Neural progenitor cell (in vitro differentiated cells): ENCODE results near the gene PLA2G2A. TPM values are rescaled to one million over a fixed set of nuclear protein-coding genes. Genes with fewer than 3 reads are reported as not detected.
A peak's percentile ranks its signal among the peaks of the same experiment; 100 is the strongest.

Experiments
- DNase-seq: peaks from one replicate; pipeline ENCODE4 v3.0.0-alpha.2; 2016; ENCODE audit warnings: low spot score
- H2AFZ ChIP-seq: fragments of 200-600 bp; sonication (generic); replicated peaks from 2 replicates; pipeline ENCODE4 v1.6.1; 2016; ENCODE audit warnings: antibody characterized with exemption
- H3F3A ChIP-seq: fragments of 200-600 bp; sonication (generic); 2 replicates; pipeline ENCODE4 v1.6.1; 2016; ENCODE audit warnings: antibody characterized with exemption, low read depth
- H3K27ac ChIP-seq: fragments of 200-600 bp; sonication (generic); 2 replicates; pipeline ENCODE4 v1.5.1; 2016; ENCODE audit warnings: mild to moderate bottlenecking
- H3K27me3 ChIP-seq: fragments of 200-600 bp; sonication (generic); 2 replicates; pipeline ENCODE4 v1.6.1; 2016; ENCODE audit warnings: mild to moderate bottlenecking, moderate library complexity
- H3K36me3 ChIP-seq: fragments of 200-600 bp; sonication (generic); 2 replicates; pipeline ENCODE4 v1.5.1; 2016
- H3K4me1 ChIP-seq: fragments of 200-600 bp; sonication (generic); 2 replicates; pipeline ENCODE4 v1.6.1; 2016; ENCODE audit warnings: mixed run types
- H3K4me2 ChIP-seq: fragments of 200-600 bp; sonication (generic); 2 replicates; pipeline ENCODE4 v1.6.1; 2016
- H3K4me3 ChIP-seq: fragments of 200-600 bp; sonication (generic); 2 replicates; pipeline ENCODE4 v1.5.1; 2016
- H3K79me2 ChIP-seq: fragments of 200-600 bp; sonication (generic); 2 replicates; pipeline ENCODE4 v1.6.1; 2016; ENCODE audit warnings: low read depth
- H3K9ac ChIP-seq: fragments of 200-600 bp; sonication (generic); 2 replicates; pipeline ENCODE4 v1.6.1; 2016
- H3K9me3 ChIP-seq: fragments of 200-600 bp; sonication (generic); 2 replicates; pipeline ENCODE4 v1.5.1; 2016; ENCODE audit warnings: low read depth
- H4K20me1 ChIP-seq: fragments of 200-600 bp; sonication (generic); 2 replicates; pipeline ENCODE4 v1.6.1; 2016; ENCODE audit warnings: low read depth
- H3K27ac Mint-ChIP-seq: 3 replicates; pipeline ENCODE4 v1.8.0; 2021; ENCODE audit warnings: mixed read lengths
- H3K27me3 Mint-ChIP-seq: 2 replicates; pipeline ENCODE4 v1.8.0; 2022; ENCODE audit warnings: low read depth, mild to moderate bottlenecking, inconsistent platforms, moderate library complexity, mixed read lengths; ENCODE audit not compliant: insufficient read depth
- H3K36me3 Mint-ChIP-seq: 3 replicates; pipeline ENCODE4 v1.8.0; 2021; ENCODE audit warnings: mixed read lengths
- H3K4me1 Mint-ChIP-seq: 3 replicates; pipeline ENCODE4 v1.8.0; 2021; ENCODE audit warnings: mixed read lengths
- H3K4me3 Mint-ChIP-seq: 3 replicates; pipeline ENCODE4 v1.8.0; 2021; ENCODE audit warnings: mild to moderate bottlenecking, moderate library complexity, mixed read lengths
- H3K9me3 Mint-ChIP-seq: 3 replicates; pipeline ENCODE4 v1.8.0; 2020; ENCODE audit warnings: mixed read lengths
- CTCF ChIP-seq: fragments of 200-600 bp; sonication (generic); IDR thresholded peaks from 2 replicates; pipeline ENCODE4 v1.5.1; 2017; ENCODE audit warnings: antibody characterized with exemption, mild to moderate bottlenecking
- EZH2 ChIP-seq: fragments of 200-600 bp; sonication (generic); IDR thresholded peaks from 2 replicates; pipeline ENCODE4 v1.6.1; 2017; ENCODE audit warnings: antibody characterized with exemption, mild to moderate bottlenecking, moderate library complexity
- EZH2phosphoT487 ChIP-seq: fragments of 200-600 bp; sonication (generic); IDR thresholded peaks from 2 replicates; pipeline ENCODE4 v1.6.1; 2017; ENCODE audit warnings: antibody characterized with exemption
- total RNA-seq: library from RNA; depleted of rRNA; stranded (reverse); fragments of >200 nt; gene quantifications from 2 replicates; pipeline ENCODE4 v1.2.3, GENCODE V29; 2015; ENCODE audit warnings: low replicate concordance

Gene PLA2G2A
- total RNA-seq, 1 donor from 2014 or later, result not detected

- H3K9ac ChIP-seq, result no peak overlapping the region
These were observed 38.8 kb downstream of the PLA2G2A start for GRCh38 chr1:19940486-19941205.

GRCh38 chr1:19938472-19938871, 40.9 kb downstream of the PLA2G2A start:
- DNase-seq, result no peak
- no peak overlapping the region for H3K9ac ChIP-seq

More at GRCh38 chr1:19940486-19941205, 38.8 kb downstream of the PLA2G2A start:
- Histone ChIP-seq H3K9me3 (no peaks in the 10 kb centered on the region), H3F3A (no peaks in the 10 kb centered on the region), H3K4me1 (no peaks in the 10 kb centered on the region), H3K27me3 (no peaks in the 10 kb centered on the region), H2AFZ (no peak overlapping the region), H3K4me3 (no peak overlapping the region), H3K4me2 (no peak overlapping the region), H3K27ac (no peak overlapping the region), H4K20me1 (no peaks in the 10 kb centered on the region), H3K36me3 (no peaks in the 10 kb centered on the region), H3K79me2 (no peaks in the 10 kb centered on the region)
- H3K4me1 Mint-ChIP-seq, result peaks cover 5% of the 10 kb centered on the region
- H3K27me3 Mint-ChIP-seq, result peaks cover 9% of the 10 kb centered on the region
- no peak for DNase-seq
- peaks cover 5% of the 10 kb centered on the region for H3K9me3 Mint-ChIP-seq
- TF ChIP-seq EZH2phosphoT487, result no peak
- no peak for TF ChIP-seq EZH2
- TF ChIP-seq CTCF, result no peak
- no peaks in the 10 kb centered on the region for H3K36me3 Mint-ChIP-seq
- no peak overlapping the region for H3K27ac Mint-ChIP-seq
- no peak overlapping the region for H3K4me3 Mint-ChIP-seq

GRCh38 chr1:19936061-19936750, 43.2 kb downstream of the PLA2G2A start:
- H3K27ac Mint-ChIP-seq, result no peak overlapping the region
- TF ChIP-seq CTCF, result no peak
- TF ChIP-seq EZH2phosphoT487, result no peak
- TF ChIP-seq EZH2, result no peak
- H3K9me3 ChIP-seq, result no peaks in the 10 kb centered on the region

More at GRCh38 chr1:19938472-19938871, 40.9 kb downstream of the PLA2G2A start:
- Mint-ChIP-seq H3K27ac (no peak overlapping the region), H3K4me3 (no peak overlapping the region), H3K36me3 (no peaks in the 10 kb centered on the region), H3K9me3 (peaks cover 3% of the 10 kb centered on the region), H3K27me3 (peaks cover 7% of the 10 kb centered on the region), H3K4me1 (peaks cover 5% of the 10 kb centered on the region)
- Histone ChIP-seq H3K36me3 (no peaks in the 10 kb centered on the region), H2AFZ (peak overlapping the region; percentile 42), H3K9me3 (no peaks in the 10 kb centered on the region), H4K20me1 (no peaks in the 10 kb centered on the region), H3K27me3 (no peaks in the 10 kb centered on the region), H3F3A (no peaks in the 10 kb centered on the region), H3K4me3 (no peak overlapping the region), H3K27ac (no peak overlapping the region), H3K4me2 (no peak overlapping the region), H3K4me1 (no peaks in the 10 kb centered on the region), H3K79me2 (no peaks in the 10 kb centered on the region)
- TF ChIP-seq EZH2 (no peak), EZH2phosphoT487 (no peak), CTCF (no peak)

More at GRCh38 chr1:19936061-19936750, 43.2 kb downstream of the PLA2G2A start:
- Histone ChIP-seq H3K27ac (no peak overlapping the region), H3K36me3 (no peaks in the 10 kb centered on the region), H3K9ac (no peak overlapping the region), H3K4me2 (no peak overlapping the region), H3K79me2 (no peaks in the 10 kb centered on the region), H3K27me3 (no peaks in the 10 kb centered on the region), H2AFZ (no peak overlapping the region), H3K4me3 (no peak overlapping the region), H4K20me1 (no peaks in the 10 kb centered on the region), H3K4me1 (no peaks in the 10 kb centered on the region), H3F3A (no peaks in the 10 kb centered on the region)
- H3K4me1 Mint-ChIP-seq, result peaks cover 5% of the 10 kb centered on the region
- H3K9me3 Mint-ChIP-seq, result peaks cover 21% of the 10 kb centered on the region
- no peaks in the 10 kb centered on the region for H3K36me3 Mint-ChIP-seq
- peaks cover 7% of the 10 kb centered on the region for H3K27me3 Mint-ChIP-seq
- H3K4me3 Mint-ChIP-seq, result no peak overlapping the region
- DNase-seq, result no peak
